OCI-LY7 (cell line): ENCODE results near the gene SAYSD1. TPM values are rescaled to one million over a fixed set of nuclear protein-coding genes. Genes with fewer than 3 reads are reported as not detected.

Source experiments
- BruUV-seq: library from RNA; stranded (reverse); fragments of 400-500 nt; replicated peaks from 2 replicates; lab custom pipeline; 2021; lab: Mats Ljungman, UMichigan
- CTCF ChIA-PET: fragments of 300-600 bp; sonication (Branson Sonifier 250); formaldehyde crosslinking; loops from one replicate; lab custom pipeline; 2022; ENCODE audit warnings: antibody characterized with exemption; ENCODE audit not compliant: unreplicated experiment; lab: Charles Lee
- POLR2A ChIA-PET: fragments of 300-600 bp; sonication (Branson Sonifier 250); formaldehyde crosslinking; loops from one replicate; lab custom pipeline; 2022; ENCODE audit warnings: antibody characterized with exemption; lab: Charles Lee
- DNase-seq: peaks from one replicate; pipeline ENCODE4 v3.0.0-alpha.2; 2015; ENCODE audit warnings: low spot score
- H2AFZ ChIP-seq: fragments of 200-600 bp; sonication (generic), shearing (Covaris generic); 2 replicates; pipeline ENCODE4 v1.6.1; 2014; ENCODE audit warnings: mild to moderate bottlenecking, antibody characterized with exemption, low read length, moderate library complexity
- H3K27ac ChIP-seq: fragments of 200-600 bp; sonication (generic); 2 replicates; pipeline ENCODE4 v1.5.1; 2014; ENCODE audit warnings: mixed run types, low read depth, mild to moderate bottlenecking, moderate library complexity, low read length, inconsistent platforms; ENCODE audit not compliant: poor library complexity, severe bottlenecking
- H3K36me3 ChIP-seq: fragments of 200-600 bp; sonication (generic); 2 replicates; pipeline ENCODE4 v1.6.1; 2014; ENCODE audit warnings: mild to moderate bottlenecking, antibody characterized with exemption, low read length, moderate library complexity, mixed read lengths; ENCODE audit not compliant: insufficient read depth
- H3K4me1 ChIP-seq: fragments of 200-600 bp; sonication (generic); 2 replicates; pipeline ENCODE4 v1.5.1; 2014; ENCODE audit warnings: mild to moderate bottlenecking, low read length; ENCODE audit not compliant: insufficient read depth, poor library complexity, severe bottlenecking
- H3K4me2 ChIP-seq: fragments of 200-600 bp; sonication (generic); 2 replicates; pipeline ENCODE4 v1.6.1; 2014; ENCODE audit warnings: mild to moderate bottlenecking, low read length
- H3K4me3 ChIP-seq: fragments of 200-600 bp; sonication (generic); 2 replicates; pipeline ENCODE4 v1.5.1; 2014; ENCODE audit warnings: mild to moderate bottlenecking, low read depth, low read length; ENCODE audit not compliant: poor library complexity, severe bottlenecking
- H3K79me2 ChIP-seq: fragments of 200-600 bp; sonication (generic); 2 replicates; pipeline ENCODE4 v1.6.1; 2016; ENCODE audit warnings: low read depth, mild to moderate bottlenecking, low read length, moderate library complexity, mixed read lengths; ENCODE audit not compliant: insufficient read depth
- H3K9me2 ChIP-seq: fragments of 200-600 bp; sonication (generic); 2 replicates; pipeline ENCODE4 v1.6.1; 2016; ENCODE audit warnings: mild to moderate bottlenecking, low read length, mixed read lengths; ENCODE audit not compliant: insufficient read depth
- H3K9me3 ChIP-seq: fragments of 200-600 bp; sonication (generic); 2 replicates; pipeline ENCODE4 v1.6.1; 2014; ENCODE audit warnings: mild to moderate bottlenecking, mixed run types, low read length, mixed read lengths
- H4K20me1 ChIP-seq: fragments of 200-600 bp; sonication (generic); 2 replicates; pipeline ENCODE4 v1.6.1; 2014; ENCODE audit warnings: mild to moderate bottlenecking, antibody characterized with exemption, low read length, moderate library complexity, mixed read lengths; ENCODE audit not compliant: insufficient read depth
- CTCF ChIP-seq: fragments of 200-600 bp; sonication (generic); conservative IDR thresholded peaks from 2 replicates; pipeline ENCODE4 v1.5.1; 2014; ENCODE audit warnings: mild to moderate bottlenecking, antibody characterized with exemption, low read length, moderate library complexity, mixed read lengths
- EZH2phosphoT487 ChIP-seq: fragments of 200-600 bp; sonication (generic); IDR thresholded peaks from 2 replicates; pipeline ENCODE4 v1.6.1; 2018; ENCODE audit warnings: low read depth, borderline replicate concordance, mild to moderate bottlenecking, mixed run types, antibody characterized with exemption, low read length, moderate library complexity, mixed read lengths
- intact Hi-C: fragments of 100-400 bp; cut with micrococcal nuclease; formaldehyde crosslinking; loops from one replicate; pipeline ENCODE4 v1.10.0; 2022; ENCODE audit not compliant: unreplicated experiment
- total RNA-seq, 2 experiments: library from RNA; depleted of rRNA in 1 of 2; stranded (reverse); fragments of >200 nt in 1 of 2; shearing (Covaris generic) in 1 of 2; gene quantifications; 2 replicates each; pipeline ENCODE4 v1.2.3, GENCODE V29; 2014 to 2022

SAYSD1 gene
- total RNA-seq, 2 experiments from 2014 or later = 10.7 to 14.1 TPM

GRCh38 chr6:39088331-39088730 lies 26.7 kb downstream of the SAYSD1 start:
- TF ChIP-seq CTCF (no peak), EZH2phosphoT487 (no peak)
- ChIA-PET POLR2A (interaction anchor here (1.0 kb wide), 1 partner anchor 23 kb away, joined by 3 read pairs; no protein-coding TSS in a partner anchor), CTCF (no interaction called here)
- Histone ChIP-seq H3K36me3 (no peaks in the 10 kb centered on the region), H3K4me3 (no peak overlapping the region), H4K20me1 (no peaks in the 10 kb centered on the region), H3K4me2 (no peak overlapping the region), H3K79me2 (no peaks in the 10 kb centered on the region), H2AFZ (no peak overlapping the region), H3K27ac (no peak overlapping the region), H3K9me3 (no peaks in the 10 kb centered on the region), H3K4me1 (no peaks in the 10 kb centered on the region), H3K9me2 (no peaks in the 10 kb centered on the region)
- peak; percentile 14 for DNase-seq
- no TSS peak for BruUV-seq
- intact Hi-C loops = no loop called here

- Histone ChIP-seq H3K27ac (no peak overlapping the region), H3K4me3 (no peak overlapping the region), H3K4me1 (no peaks in the 10 kb centered on the region), H4K20me1 (no peaks in the 10 kb centered on the region), H3K9me3 (no peaks in the 10 kb centered on the region), H3K79me2 (no peaks in the 10 kb centered on the region), H3K9me2 (no peaks in the 10 kb centered on the region), H3K4me2 (no peak overlapping the region), H3K36me3 (no peaks in the 10 kb centered on the region), H2AFZ (no peak overlapping the region)
- CTCF ChIA-PET = no interaction called here
- POLR2A ChIA-PET = no interaction called here
- TF ChIP-seq CTCF (no peak), EZH2phosphoT487 (no peak)
- intact Hi-C loops = no loop called here
- no TSS peak for BruUV-seq
- DNase-seq = no peak
Observed at GRCh38 chr6:39087197-39087596, 27.8 kb downstream of the SAYSD1 start.

GRCh38 chr6:39086711-39087110 lies 28.3 kb downstream of the SAYSD1 start:
- Histone ChIP-seq H3K4me3 (no peak overlapping the region), H4K20me1 (no peaks in the 10 kb centered on the region), H3K4me1 (no peaks in the 10 kb centered on the region), H3K9me3 (no peaks in the 10 kb centered on the region), H2AFZ (no peak overlapping the region), H3K9me2 (no peaks in the 10 kb centered on the region), H3K79me2 (no peaks in the 10 kb centered on the region), H3K27ac (no peak overlapping the region), H3K4me2 (no peak overlapping the region), H3K36me3 (no peaks in the 10 kb centered on the region)
- TF ChIP-seq CTCF (no peak), EZH2phosphoT487 (no peak)
- POLR2A ChIA-PET = no interaction called here
- no peak for DNase-seq
- CTCF ChIA-PET = no interaction called here
- intact Hi-C loops = no loop called here
- BruUV-seq = no TSS peak
